Body of pancreas (tissue), 4 donors: Measurements from ENCODE around the gene KRT32.
"Not testable (repeated sequence)": the region's sequence is repeated elsewhere in the genome, so short reads cannot be mapped to it uniquely, and the experiment has no call there.

Source experiments
- CTCF ChIP-seq, 7 experiments: fragments of 450-650 bp in 4 of 7; fragments of 200-600 bp in 3 of 7; sonication (generic) in 3 of 7; IDR thresholded peaks; one replicate each; pipeline ENCODE4 v1.5.1; 2016 to 2019; ENCODE audit warnings: antibody characterized with exemption in 7 of 7
- POLR2A ChIP-seq, 3 donors: fragments of 450-650 bp; IDR thresholded peaks; one replicate each; pipeline ENCODE4 v1.6.1; 2016; ENCODE audit warnings: antibody characterized with exemption in 3 of 3, mild to moderate bottlenecking in 2 of 3

- not testable (repeated sequence) for TF ChIP-seq CTCF, POLR2A (IDR thresholded peaks at IDR 0.05)
Observed at GRCh38 chr17:41430376-41430775, 36.8 kb downstream of the KRT32 start.
